DLD1 (cell line): ENCODE measurements around the gene TEDC2.

Source experiments
- in situ Hi-C: cut with HindIII; loops from 2 replicates; pipeline ENCODE4 v1.10.0; 2017; ENCODE audit warnings: low sequenced_read_pairs

The TEDC2 gene

DNA sequence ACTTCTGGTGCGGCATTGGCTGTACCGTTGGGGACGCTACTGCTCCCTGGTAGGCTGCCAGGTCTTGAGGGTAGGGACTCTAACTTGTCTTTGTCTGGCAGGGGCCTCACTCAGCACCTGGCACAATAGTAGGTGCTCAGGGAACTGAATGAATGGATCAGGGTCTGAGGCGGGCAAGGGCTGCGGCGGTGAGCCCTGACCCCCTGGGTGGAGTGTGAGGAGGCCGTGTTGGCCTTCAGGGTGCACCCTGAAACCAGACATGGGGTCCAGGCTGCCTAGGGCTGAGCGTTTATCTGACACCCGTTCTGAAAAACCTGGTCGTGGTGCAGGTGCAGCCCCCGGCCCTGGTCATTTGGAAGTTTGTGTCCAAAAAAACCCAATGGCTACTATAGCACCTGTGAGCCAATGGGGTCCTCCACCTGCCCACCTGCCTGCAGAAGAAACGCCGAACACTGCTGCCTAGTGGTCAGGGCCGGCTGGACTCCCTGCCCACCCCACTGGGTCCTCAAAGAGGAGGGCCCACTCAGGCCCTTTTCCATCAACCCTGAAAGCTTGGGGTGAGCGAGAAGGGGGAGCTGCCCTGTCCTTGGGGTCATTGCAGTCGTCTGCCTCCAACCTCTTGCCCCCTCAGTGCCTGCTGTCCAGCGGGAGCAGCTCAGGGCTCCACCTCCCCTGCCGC lies 49.0 kb downstream of the TEDC2 start:
- in situ Hi-C loops, result loop anchor here (10.0 kb wide), 1 partner anchor 124 kb away; no protein-coding TSS in a partner anchor

DNA sequence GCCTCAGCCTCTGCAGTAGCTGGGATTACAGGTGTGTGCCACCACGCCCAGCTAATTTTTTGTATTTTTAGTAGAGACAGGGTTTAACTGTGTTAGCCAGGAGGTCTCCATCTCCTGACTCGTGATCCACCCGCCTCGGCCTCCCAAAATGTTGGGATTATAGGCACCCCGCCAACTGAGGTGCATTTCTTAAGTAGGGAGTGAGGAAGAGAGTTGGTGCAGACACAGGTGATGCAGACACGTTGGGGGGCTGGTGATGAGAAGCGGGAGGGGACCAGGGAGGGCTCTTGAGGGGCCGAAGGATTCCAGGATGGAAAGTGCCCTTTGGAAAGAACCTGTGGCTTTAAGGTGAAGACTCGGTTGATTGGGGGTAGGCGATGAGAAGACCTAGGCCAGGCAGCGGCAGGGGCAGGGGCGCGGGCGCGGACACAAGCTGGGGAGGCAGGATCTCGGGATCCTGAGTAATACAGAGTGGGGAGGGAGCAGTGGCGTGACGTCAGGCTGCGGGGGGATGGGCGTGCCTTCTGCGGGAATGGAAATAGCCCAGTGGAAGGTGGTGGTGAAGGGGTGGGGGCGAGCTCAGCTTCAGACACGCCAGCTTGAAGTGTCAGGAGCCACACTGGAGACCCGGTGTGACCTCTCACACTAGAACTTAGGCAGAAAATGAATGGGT lies 51.4 kb downstream of the TEDC2 start:
- in situ Hi-C loops, result no loop called here

DNA sequence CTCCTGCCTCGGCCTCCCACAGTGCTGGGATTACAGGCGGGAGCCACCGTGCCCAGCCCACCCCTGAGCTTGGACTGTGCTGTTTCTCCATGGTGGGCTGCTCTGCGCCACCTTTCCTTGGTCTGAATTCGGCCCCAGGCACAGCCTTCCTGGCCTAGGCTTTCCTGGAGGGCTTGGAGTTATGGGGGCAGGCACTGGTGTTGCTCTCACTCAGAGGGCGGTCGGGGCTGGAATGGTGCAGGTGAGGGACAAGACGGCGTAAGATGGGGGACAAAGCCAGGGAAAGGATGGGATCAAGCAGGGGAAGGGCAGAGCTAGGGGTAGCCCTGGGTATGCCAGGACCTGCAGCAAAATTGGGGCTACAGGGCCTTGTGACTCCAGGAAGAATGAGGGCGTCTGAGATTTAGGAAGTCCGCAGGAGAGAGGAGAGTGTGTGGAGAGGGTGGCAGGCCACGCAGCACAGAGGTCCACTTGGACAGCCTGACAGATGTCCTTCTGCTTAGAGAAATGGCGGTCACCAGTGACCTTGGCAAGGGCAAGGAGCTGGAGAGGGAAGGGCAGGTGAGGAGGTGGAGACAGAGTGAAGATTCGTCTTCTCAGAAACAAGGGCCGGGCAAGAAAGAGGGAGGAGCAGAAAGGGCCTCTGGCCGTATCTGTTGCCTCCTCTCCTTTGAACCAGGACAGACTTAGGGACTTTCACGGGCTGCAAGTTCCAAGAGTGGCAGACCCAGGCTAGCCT lies 52.3 kb downstream of the TEDC2 start:
- in situ Hi-C loops, result no loop called here

DNA sequence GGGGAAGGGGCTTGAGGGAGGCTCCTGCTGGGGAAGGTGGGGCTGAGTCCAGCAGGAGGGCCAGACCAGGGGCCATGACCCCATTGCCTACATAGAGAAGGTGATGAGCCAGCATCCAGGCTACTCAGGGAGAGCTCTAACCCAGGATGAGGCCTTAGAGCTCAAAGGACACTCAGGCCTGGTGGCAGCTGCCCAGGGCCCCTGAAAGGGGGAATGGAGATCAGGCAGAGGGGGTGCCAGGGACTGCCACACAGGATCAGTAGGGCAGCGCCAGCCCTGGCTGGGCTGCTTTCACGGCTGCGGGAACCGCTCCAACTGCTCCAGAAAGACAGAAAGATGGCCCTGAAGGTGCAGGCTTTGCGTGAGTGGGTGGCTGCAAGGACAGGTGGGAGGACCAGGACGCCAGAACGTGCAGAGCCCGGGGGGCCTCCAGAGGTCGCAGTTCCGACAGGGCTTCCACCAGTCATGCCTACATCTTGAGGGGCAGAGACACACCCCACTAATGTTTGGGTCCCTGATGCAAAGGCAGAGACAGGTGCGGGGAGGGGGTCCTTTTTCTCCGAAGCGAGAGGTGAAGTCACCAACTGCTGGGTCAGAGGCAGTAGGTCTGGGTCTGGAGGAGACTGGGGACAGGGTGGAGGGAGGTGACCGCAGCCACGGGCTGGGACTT lies 53.0 kb downstream of the TEDC2 start:
- in situ Hi-C loops, result no loop called here

DNA sequence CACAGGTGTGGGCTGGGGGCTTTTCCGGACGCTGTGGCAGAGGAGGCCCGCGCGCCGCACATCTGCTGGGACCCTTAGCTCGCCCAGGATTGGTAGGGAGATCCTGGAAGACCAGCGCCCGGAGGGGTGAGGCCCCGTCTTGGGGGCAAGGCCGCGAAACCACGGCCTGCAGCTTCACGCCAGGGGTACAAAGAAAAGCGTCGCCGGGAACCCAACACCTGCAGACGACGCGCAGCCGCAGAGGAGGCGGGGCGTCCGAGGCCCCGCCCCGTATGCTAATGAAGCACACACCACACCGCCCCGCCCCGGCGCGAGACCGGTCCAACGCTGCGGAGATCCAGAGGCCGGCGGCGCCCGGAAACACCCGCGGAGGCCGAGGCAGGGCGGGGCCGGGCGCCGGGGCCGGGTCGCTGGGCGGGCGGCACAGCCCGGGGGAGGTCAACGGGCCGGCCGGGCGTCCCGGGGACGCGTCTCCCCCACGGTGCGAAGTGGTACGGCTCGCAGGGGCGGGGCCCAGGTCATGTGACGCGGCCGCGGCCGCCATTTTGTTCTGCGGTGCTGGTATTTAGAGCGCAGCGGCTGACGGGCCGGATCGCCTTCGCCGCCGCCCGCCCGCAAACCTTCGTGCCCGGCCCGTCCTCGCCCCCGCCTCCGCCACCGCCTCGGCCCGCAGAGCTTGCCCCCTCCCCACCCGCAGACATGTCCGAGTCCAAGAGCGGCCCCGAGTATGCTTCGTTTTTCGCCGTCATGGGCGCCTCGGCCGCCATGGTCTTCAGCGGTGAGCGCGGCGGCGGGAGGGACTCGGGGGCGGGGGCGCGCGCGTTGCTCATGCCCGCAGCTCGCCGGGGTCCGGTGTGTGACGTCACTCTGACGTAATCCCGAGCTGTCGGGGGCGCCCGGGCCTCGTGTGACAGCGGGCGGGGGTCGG lies 53.8 kb downstream of the TEDC2 start, which contains the start of gene ATP6V0C:
TSS of gene ATP6V0C (plus strand) at position 548 of the 928 bp plus-strand sequence. CDS start at position 700, 152 bp downstream.
- in situ Hi-C loops, result no loop called here
